ENCODE results near the gene MATN4. TPM values are rescaled to one million over a fixed set of nuclear protein-coding genes. Genes with fewer than 3 reads are reported as not detected.

The MATN4 gene
- total and polyA plus RNA-seq, 11 donors: not detected

GRCh38 chr20:45336530-45337366, 28.6 kb upstream of the MATN4 start:
- Histone ChIP-seq H3K36me3 (peaks cover 0 to 39% (median 32%) of the 10 kb centered on the region in 9 donors), H3K27ac (peak overlapping the region; percentile 77 to 97 (median 95)), H3K4me1 (peaks cover 6 to 62% (median 45%) of the 10 kb centered on the region in 12 donors), H3K9me3 (no peaks in the 10 kb centered on the region), H3K4me3 (no peak overlapping the region), H3K27me3 (no peaks in the 10 kb centered on the region)
- TF ChIP-seq, protein P1, sequence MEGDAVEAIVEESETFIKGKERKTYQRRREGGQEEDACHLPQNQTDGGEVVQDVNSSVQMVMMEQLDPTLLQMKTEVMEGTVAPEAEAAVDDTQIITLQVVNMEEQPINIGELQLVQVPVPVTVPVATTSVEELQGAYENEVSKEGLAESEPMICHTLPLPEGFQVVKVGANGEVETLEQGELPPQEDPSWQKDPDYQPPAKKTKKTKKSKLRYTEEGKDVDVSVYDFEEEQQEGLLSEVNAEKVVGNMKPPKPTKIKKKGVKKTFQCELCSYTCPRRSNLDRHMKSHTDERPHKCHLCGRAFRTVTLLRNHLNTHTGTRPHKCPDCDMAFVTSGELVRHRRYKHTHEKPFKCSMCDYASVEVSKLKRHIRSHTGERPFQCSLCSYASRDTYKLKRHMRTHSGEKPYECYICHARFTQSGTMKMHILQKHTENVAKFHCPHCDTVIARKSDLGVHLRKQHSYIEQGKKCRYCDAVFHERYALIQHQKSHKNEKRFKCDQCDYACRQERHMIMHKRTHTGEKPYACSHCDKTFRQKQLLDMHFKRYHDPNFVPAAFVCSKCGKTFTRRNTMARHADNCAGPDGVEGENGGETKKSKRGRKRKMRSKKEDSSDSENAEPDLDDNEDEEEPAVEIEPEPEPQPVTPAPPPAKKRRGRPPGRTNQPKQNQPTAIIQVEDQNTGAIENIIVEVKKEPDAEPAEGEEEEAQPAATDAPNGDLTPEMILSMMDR (IDR thresholded peaks at IDR 0.05): no peak
- no peak for TF ChIP-seq POLR2A (IDR thresholded peaks at IDR 0.05)
- intact Hi-C loops (cut with DNase I): no loop called here
- WGBS, 4 donors: 50 to 59% (median 58%) methylated on average over 11 of the region's 11 CpGs
- peak in 3 of 4 donors; percentile 38 to 58 (median 49) for ATAC-seq
- peak in 2 of 5 donors; percentile 19 to 52 for DNase-seq

DNA sequence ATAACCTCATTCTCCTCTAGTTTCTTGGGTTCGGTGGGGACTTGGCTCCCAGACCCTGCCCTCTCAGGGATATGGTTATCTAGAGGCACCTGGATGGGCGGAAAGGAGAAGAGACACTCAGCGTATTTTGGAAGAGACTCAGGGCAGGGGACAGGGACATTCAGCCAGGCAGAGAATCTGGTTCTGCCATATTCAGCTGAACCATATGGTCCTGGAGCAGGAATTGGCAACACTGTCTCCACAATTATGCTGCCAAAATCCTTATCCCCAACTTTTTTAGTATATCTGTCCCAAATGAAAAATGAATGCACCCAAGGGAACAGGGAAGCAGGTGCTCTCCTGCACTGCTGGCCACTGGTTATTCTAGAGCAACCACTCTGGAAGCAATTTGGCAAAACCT, 22.4 kb upstream of the MATN4 start:
- H3K27ac ChIP-seq: peak overlapping the region in 1 of 12 donors; percentile 17
- peaks cover 0 to 5% (median 0%) of the 10 kb centered on the region in 12 donors for H3K4me1 ChIP-seq
- WGBS, 4 donors: 89 to 95% (median 91%) methylated on average over 3 of the region's 3 CpGs
- intact Hi-C loops (cut with DNase I): no loop called here
- ATAC-seq (no peak), DNase-seq (no peak)
- peaks cover 0 to 94% (median 78%) of the 10 kb centered on the region in 9 donors for H3K36me3 ChIP-seq
- H3K4me3 ChIP-seq: no peak overlapping the region
- no peaks in the 10 kb centered on the region for H3K9me3 ChIP-seq
- TF ChIP-seq POLR2A (IDR thresholded peaks at IDR 0.05): no peak
- TF ChIP-seq, protein P1 (IDR thresholded peaks at IDR 0.05): no peak
- no peaks in the 10 kb centered on the region for H3K27me3 ChIP-seq

- TF ChIP-seq, protein P1 (IDR thresholded peaks at IDR 0.05): no peak
- H3K4me3 ChIP-seq: no peak overlapping the region
Observed at GRCh38 chr20:45329497-45330319, 21.6 kb upstream of the MATN4 start.

More at GRCh38 chr20:45329497-45330319, 21.6 kb upstream of the MATN4 start:
- H3K9me3 ChIP-seq: no peaks in the 10 kb centered on the region
- H3K27ac ChIP-seq: peak overlapping the region in 1 of 12 donors; percentile 19
- peaks cover 0 to 5% (median 0%) of the 10 kb centered on the region in 12 donors for H3K4me1 ChIP-seq
- no peaks in the 10 kb centered on the region for H3K27me3 ChIP-seq
- ATAC-seq (no peak), DNase-seq (no peak)
- H3K36me3 ChIP-seq: peaks cover 0 to 94% (median 75%) of the 10 kb centered on the region in 9 donors
- intact Hi-C loops (cut with DNase I): loop anchor here in 2 of 10 donors (5.0 kb wide), 2 partner anchors 33 to 43 kb away; partner anchors contain the start of gene SYS1 (in 1 of the 2)
- WGBS, 4 donors: 75 to 81% (median 77%) methylated on average over 7 of the region's 7 CpGs
